Ishikawa (cell line): ENCODE measurements around the gene GPATCH3.
A peak's percentile ranks its signal among the peaks of the same experiment; 100 is the strongest.

Experiments used
- CEBPB ChIP-seq: IDR thresholded peaks from 2 replicates; pipeline ENCODE4 v1.6.1; 2012
- CREB1 ChIP-seq: IDR thresholded peaks from 2 replicates; pipeline ENCODE4 v1.6.1; 2012; ENCODE audit warnings: low read depth
- EGR1 ChIP-seq: IDR thresholded peaks from 2 replicates; pipeline ENCODE4 v1.6.1; 2012
- EP300 ChIP-seq: IDR thresholded peaks from 2 replicates; pipeline ENCODE4 v1.6.1; 2012; ENCODE audit warnings: borderline replicate concordance
- FOXM1 ChIP-seq: IDR thresholded peaks from 2 replicates; pipeline ENCODE4 v1.6.1; 2012; ENCODE audit warnings: low read depth, borderline replicate concordance
- NFIC ChIP-seq: IDR thresholded peaks from 2 replicates; pipeline ENCODE4 v1.6.1; 2012
- RAD21 ChIP-seq: IDR thresholded peaks from 2 replicates; pipeline ENCODE4 v1.6.1; 2012; ENCODE audit warnings: low read depth
- TAF1 ChIP-seq: IDR thresholded peaks from 2 replicates; pipeline ENCODE4 v1.6.1; 2012; ENCODE audit warnings: low read depth, mild to moderate bottlenecking
- TCF12 ChIP-seq: IDR thresholded peaks from 2 replicates; pipeline ENCODE4 v1.6.1; 2012; ENCODE audit warnings: low read depth
- TEAD4 ChIP-seq: IDR thresholded peaks from 2 replicates; pipeline ENCODE4 v1.6.1; 2012
- YY1 ChIP-seq: IDR thresholded peaks from 2 replicates; pipeline ENCODE4 v1.6.1; 2012; ENCODE audit warnings: low read depth
- ZBTB7A ChIP-seq: IDR thresholded peaks from 2 replicates; pipeline ENCODE4 v1.6.1; 2012; ENCODE audit warnings: low read depth
- TF ChIP-seq, protein P1 (sequence below): IDR thresholded peaks from 2 replicates; pipeline ENCODE4 v1.6.1; 2012; ENCODE audit warnings: low read depth, mild to moderate bottlenecking
- TF ChIP-seq, protein P2 (sequence below): IDR thresholded peaks from 2 replicates; pipeline ENCODE4 v1.6.1; 2012
- TF ChIP-seq, protein P3 (sequence below): IDR thresholded peaks from 2 replicates; pipeline ENCODE4 v1.6.1; 2012

GPATCH3 gene

DNA sequence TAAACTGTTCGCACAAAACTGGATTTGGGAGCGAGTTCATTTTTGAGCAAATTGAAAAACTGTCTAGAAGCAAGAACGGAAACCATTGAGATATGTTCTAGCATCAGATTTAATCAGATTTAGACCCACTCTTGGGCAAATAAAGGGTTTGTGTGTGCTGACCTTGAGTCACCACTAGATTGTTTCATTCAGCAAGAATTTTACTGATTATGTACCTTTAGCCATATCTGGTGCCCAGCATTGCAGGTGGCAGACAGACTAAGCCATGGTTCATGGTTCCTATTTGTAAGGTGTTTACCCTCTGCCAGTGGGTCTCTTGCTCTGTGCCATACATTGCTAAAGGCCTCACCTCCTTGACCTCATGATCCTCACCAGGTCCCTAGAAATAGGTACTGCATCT, 22.6 kb upstream of the GPATCH3 start:
- TF ChIP-seq, protein P1, sequence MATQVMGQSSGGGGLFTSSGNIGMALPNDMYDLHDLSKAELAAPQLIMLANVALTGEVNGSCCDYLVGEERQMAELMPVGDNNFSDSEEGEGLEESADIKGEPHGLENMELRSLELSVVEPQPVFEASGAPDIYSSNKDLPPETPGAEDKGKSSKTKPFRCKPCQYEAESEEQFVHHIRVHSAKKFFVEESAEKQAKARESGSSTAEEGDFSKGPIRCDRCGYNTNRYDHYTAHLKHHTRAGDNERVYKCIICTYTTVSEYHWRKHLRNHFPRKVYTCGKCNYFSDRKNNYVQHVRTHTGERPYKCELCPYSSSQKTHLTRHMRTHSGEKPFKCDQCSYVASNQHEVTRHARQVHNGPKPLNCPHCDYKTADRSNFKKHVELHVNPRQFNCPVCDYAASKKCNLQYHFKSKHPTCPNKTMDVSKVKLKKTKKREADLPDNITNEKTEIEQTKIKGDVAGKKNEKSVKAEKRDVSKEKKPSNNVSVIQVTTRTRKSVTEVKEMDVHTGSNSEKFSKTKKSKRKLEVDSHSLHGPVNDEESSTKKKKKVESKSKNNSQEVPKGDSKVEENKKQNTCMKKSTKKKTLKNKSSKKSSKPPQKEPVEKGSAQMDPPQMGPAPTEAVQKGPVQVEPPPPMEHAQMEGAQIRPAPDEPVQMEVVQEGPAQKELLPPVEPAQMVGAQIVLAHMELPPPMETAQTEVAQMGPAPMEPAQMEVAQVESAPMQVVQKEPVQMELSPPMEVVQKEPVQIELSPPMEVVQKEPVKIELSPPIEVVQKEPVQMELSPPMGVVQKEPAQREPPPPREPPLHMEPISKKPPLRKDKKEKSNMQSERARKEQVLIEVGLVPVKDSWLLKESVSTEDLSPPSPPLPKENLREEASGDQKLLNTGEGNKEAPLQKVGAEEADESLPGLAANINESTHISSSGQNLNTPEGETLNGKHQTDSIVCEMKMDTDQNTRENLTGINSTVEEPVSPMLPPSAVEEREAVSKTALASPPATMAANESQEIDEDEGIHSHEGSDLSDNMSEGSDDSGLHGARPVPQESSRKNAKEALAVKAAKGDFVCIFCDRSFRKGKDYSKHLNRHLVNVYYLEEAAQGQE: no peak

DNA sequence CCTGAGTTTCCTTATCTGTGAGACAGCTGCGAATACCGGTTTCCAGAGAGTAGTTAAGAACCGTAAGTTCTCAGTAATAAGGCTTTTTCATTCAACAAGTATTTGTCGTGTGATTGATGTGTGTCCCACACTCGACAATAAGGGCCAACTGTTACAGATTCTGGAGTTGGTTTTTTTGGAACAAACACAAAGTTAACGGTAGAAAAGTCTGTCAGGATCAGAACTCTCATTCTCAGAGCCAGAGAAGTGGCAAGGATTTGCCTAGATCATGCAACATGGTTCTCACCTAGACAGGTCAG, 22.1 kb upstream of the GPATCH3 start:
- TF ChIP-seq EGR1: no peak
- no peak for TF ChIP-seq TEAD4
- TF ChIP-seq FOXM1: no peak
- TF ChIP-seq NFIC: no peak
- TF ChIP-seq ZBTB7A: no peak
- TF ChIP-seq EP300: no peak
- no peak for TF ChIP-seq YY1
- TF ChIP-seq, protein P2, sequence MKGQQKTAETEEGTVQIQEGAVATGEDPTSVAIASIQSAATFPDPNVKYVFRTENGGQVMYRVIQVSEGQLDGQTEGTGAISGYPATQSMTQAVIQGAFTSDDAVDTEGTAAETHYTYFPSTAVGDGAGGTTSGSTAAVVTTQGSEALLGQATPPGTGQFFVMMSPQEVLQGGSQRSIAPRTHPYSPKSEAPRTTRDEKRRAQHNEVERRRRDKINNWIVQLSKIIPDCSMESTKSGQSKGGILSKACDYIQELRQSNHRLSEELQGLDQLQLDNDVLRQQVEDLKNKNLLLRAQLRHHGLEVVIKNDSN: no peak
- TF ChIP-seq TAF1: no peak
- no peak for TF ChIP-seq CEBPB
- no peak for TF ChIP-seq TCF12
- TF ChIP-seq RAD21: no peak
- no peak for TF ChIP-seq CREB1
- TF ChIP-seq, protein P3, sequence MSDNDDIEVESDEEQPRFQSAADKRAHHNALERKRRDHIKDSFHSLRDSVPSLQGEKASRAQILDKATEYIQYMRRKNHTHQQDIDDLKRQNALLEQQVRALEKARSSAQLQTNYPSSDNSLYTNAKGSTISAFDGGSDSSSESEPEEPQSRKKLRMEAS: no peak
- TF ChIP-seq, protein P1: no peak

DNA sequence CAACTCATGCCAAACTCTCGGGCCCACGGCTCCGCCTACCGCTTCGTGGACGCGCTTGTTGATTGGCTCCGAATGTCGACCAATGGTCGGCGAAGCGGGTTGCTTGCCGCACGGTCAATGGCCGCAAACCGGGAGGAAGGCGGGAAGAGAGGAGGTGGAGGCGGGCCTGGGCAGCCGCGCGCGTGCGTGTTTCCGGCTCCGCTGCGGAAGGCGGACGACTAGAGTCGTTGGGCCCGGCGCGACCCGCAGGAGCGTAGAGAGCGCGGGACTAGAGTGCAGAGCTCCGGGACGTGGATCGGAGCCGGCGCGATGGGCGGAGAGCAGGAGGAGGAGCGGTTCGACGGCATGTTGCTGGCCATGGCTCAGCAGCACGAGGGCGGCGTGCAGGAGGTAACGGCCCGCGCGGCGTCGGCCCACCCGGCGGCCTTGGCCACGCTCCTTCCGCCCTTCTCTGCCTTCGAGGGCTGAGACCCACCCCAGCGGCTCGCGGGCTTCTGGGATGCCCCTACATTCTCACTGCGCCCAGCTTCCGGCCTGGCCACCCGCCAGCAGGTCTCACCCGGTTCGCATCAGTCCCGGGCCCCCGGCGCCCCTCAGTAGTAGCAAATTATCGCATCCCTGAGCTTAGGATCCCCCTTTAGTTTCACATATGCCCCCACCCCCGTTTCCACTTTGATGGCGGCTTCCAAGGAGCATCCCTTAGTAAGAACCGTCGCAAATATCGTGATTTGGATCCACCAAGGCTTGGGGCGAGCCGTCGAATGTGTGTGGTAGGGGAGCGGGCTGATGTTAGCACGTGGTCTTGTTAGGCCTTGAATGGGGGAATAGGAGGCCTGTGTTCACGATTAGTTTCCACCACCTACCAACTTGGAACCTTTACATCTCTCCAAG, 21.5 kb upstream of the GPATCH3 start, which contains the start of gene NUDC:
NUDC (plus strand) TSS at position 204 of the 891 bp plus-strand sequence; CDS start at position 310, 106 bp downstream.
- TF ChIP-seq TEAD4: no peak
- no peak for TF ChIP-seq RAD21
- TF ChIP-seq CEBPB: no peak
- TF ChIP-seq, protein P3: peak; percentile 92
- TF ChIP-seq TAF1: peak; percentile 82
- TF ChIP-seq ZBTB7A: peak; percentile 27; the same call in 1 of the 2 replicates
- TF ChIP-seq NFIC: peak; percentile 33; the same call in 1 of the 2 replicates
- TF ChIP-seq FOXM1: no peak; the same call in 1 of the 2 replicates
- peak; percentile 69; the same call in 1 of the 2 replicates for TF ChIP-seq CREB1
- TF ChIP-seq, protein P1: no peak
- TF ChIP-seq YY1: peak; percentile 42; the same call in 1 of the 2 replicates
- 0 out of 2 replicates have a peak, but pooled peaks have one; percentile 9 for TF ChIP-seq EP300
- TF ChIP-seq EGR1: no peak; the same call in 1 of the 2 replicates
- no peak; the same call in 1 of the 2 replicates for TF ChIP-seq TCF12
- TF ChIP-seq, protein P2: peak; percentile 5; the same call in 1 of the 2 replicates

DNA sequence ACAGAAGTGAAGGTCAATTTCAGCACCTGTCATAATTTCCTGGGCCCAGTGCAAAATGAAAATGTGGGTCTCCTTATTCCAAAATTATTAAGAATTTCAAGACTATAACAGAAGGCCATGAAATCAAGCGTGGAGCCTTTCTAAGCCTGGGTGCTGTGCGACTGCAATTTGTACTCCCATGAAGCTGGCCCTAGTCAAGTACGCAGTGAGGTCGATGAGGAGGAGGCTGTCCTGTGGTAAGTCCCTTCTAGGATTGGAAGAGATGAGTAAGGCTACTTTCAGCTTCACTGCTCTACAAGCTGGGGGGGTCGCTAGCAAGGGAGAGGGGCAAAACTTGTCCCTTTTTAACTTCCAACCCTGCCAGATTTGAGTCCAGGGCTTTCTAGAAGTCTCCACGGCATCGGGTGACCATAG, 20.9 kb upstream of the GPATCH3 start:
- TF ChIP-seq NFIC (no peak), YY1 (no peak), CEBPB (no peak), EGR1 (no peak), CREB1 (no peak), FOXM1 (no peak), TEAD4 (no peak), ZBTB7A (no peak), EP300 (no peak), TAF1 (no peak), TCF12 (no peak), RAD21 (no peak)
- TF ChIP-seq, protein P2: no peak
- TF ChIP-seq, protein P1: no peak
- TF ChIP-seq, protein P3: no peak
